HFF-Myc (cell line): ENCODE results near the gene CUL2.
"Not testable (repeated sequence)": the region's sequence is repeated elsewhere in the genome, so short reads cannot be mapped to it uniquely, and the experiment has no call there.

Experiments used
- DNase-seq: peaks from one replicate; pipeline ENCODE4 v3.0.0-alpha.2; 2011; ENCODE audit warnings: low read depth; ENCODE audit errors: extremely low read depth
- H3K4me3 ChIP-seq: replicated peaks from 2 replicates; pipeline ENCODE4 v1.5.1; 2011; ENCODE audit warnings: low read depth, mild to moderate bottlenecking, control low read depth, low read length
- CTCF ChIP-seq: IDR thresholded peaks from 2 replicates; pipeline ENCODE4 v1.5.1; 2012; ENCODE audit warnings: mild to moderate bottlenecking, low read depth, low read length, control low read depth; ENCODE audit errors: missing control alignments

Gene CUL2

GRCh38 chr10:35083242-35083641 is 6.9 kb downstream of the CUL2 start:
- no peak for DNase-seq
- no peak for TF ChIP-seq CTCF
- H3K4me3 ChIP-seq, result no peak overlapping the region

- H3K4me3 ChIP-seq, DNase-seq: not testable (repeated sequence)
These were observed 9.9 kb downstream of the CUL2 start for GRCh38 chr10:35080261-35080660.

GRCh38 chr10:35079763-35080162 is 10.4 kb downstream of the CUL2 start:
- no peak overlapping the region for H3K4me3 ChIP-seq
- no peak for TF ChIP-seq CTCF
- DNase-seq, result no peak

GRCh38 chr10:35079265-35079664 is 10.9 kb downstream of the CUL2 start:
- no peak overlapping the region for H3K4me3 ChIP-seq
- no peak for DNase-seq
- no peak for TF ChIP-seq CTCF

- TF ChIP-seq CTCF, result no peak
- H3K4me3 ChIP-seq, result no peak overlapping the region
- DNase-seq, result no peak
These were observed 14.9 kb downstream of the CUL2 start for GRCh38 chr10:35075228-35075627.

- TF ChIP-seq CTCF, result no peak
- H3K4me3 ChIP-seq, result no peak overlapping the region
- no peak for DNase-seq
These were observed 15.9 kb downstream of the CUL2 start for GRCh38 chr10:35074266-35074665.

- H3K4me3 ChIP-seq, result no peak overlapping the region
- TF ChIP-seq CTCF, result no peak
- no peak for DNase-seq
These were observed 19.6 kb downstream of the CUL2 start for GRCh38 chr10:35070521-35070920.
